IMR-90 (cell line): ENCODE measurements around the gene IFT81. TPM values are rescaled to one million over a fixed set of nuclear protein-coding genes. Genes with fewer than 3 reads are reported as not detected.

Source experiments
- ATAC-seq: fragments of 200-7000 bp; cut with Tn5 transposase; 2 replicates; pipeline ENCODE4 v1.9.1; 2020; ENCODE audit warnings: low read depth, mild to moderate bottlenecking, moderate library complexity
- BruUV-seq: library from RNA; stranded (reverse); fragments of 400-500 nt; replicated peaks from 2 replicates; lab custom pipeline; 2021; lab: Mats Ljungman, UMichigan
- CTCF ChIA-PET: fragments of 300-600 bp; formaldehyde crosslinking; extraction: SDS; loops from one replicate; lab custom pipeline; 2021; ENCODE audit warnings: antibody characterized with exemption; lab: Yijun Ruan, JAX
- POLR2A ChIA-PET: fragments of 300-600 bp; sonication (Branson Sonifier 250); formaldehyde crosslinking; loops from one replicate; lab custom pipeline; 2022; ENCODE audit warnings: antibody characterized with exemption; ENCODE audit not compliant: unreplicated experiment; lab: Charles Lee
- DNase-seq: peaks from one replicate; pipeline ENCODE4 v3.0.0; 2013
- H2AFZ ChIP-seq: replicated peaks from 2 replicates; pipeline ENCODE3; 2013; ENCODE audit warnings: low read length, mild to moderate bottlenecking; ENCODE audit not compliant: poor library complexity
- H2AK5ac ChIP-seq: 2 replicates; pipeline ENCODE4 v1.6.1; 2013; ENCODE audit warnings: low read depth, low read length, inconsistent platforms
- H2AK9ac ChIP-seq: replicated peaks from 2 replicates; pipeline ENCODE3; 2013; ENCODE audit warnings: mild to moderate bottlenecking, low read depth, low read length, moderate library complexity; ENCODE audit not compliant: poor library complexity
- H2BK120ac ChIP-seq: 2 replicates; pipeline ENCODE4 v1.6.1; 2013; ENCODE audit warnings: low read depth, low read length, inconsistent platforms
- H2BK15ac ChIP-seq: 3 replicates; pipeline ENCODE4 v1.6.1; 2013; ENCODE audit warnings: low read depth, low read length, inconsistent platforms
- H2BK20ac ChIP-seq: 2 replicates; pipeline ENCODE4 v1.6.1; 2013; ENCODE audit warnings: low read depth, mild to moderate bottlenecking, inconsistent platforms, low read length, moderate library complexity
- H2BK5ac ChIP-seq: 2 replicates; pipeline ENCODE4 v1.6.1; 2013; ENCODE audit warnings: mild to moderate bottlenecking, low read depth, low read length, inconsistent platforms; ENCODE audit not compliant: poor library complexity, severe bottlenecking
- H3K14ac ChIP-seq: replicated peaks from 2 replicates; pipeline ENCODE4 v1.6.1; 2013; ENCODE audit warnings: low read depth, low read length, inconsistent platforms
- H3K18ac ChIP-seq: 2 replicates; pipeline ENCODE4 v1.6.1; 2013; ENCODE audit warnings: low read depth, low read length, control low read depth
- H3K23ac ChIP-seq: 2 replicates; pipeline ENCODE4 v1.6.1; 2013; ENCODE audit warnings: low read depth, low read length, inconsistent platforms
- H3K27ac ChIP-seq: 2 replicates; pipeline ENCODE4 v1.5.1; 2013; ENCODE audit warnings: mild to moderate bottlenecking, control low read depth, low read length; ENCODE audit not compliant: insufficient read depth
- H3K27me3 ChIP-seq: 2 replicates; pipeline ENCODE4 v1.6.1; 2013; ENCODE audit warnings: low read length; ENCODE audit not compliant: control insufficient read depth, insufficient read depth
- H3K36me3 ChIP-seq: 2 replicates; pipeline ENCODE4 v1.6.1; 2013; ENCODE audit warnings: low read length, mixed read lengths; ENCODE audit not compliant: control insufficient read depth, insufficient read depth
- H3K4ac ChIP-seq: 2 replicates; pipeline ENCODE4 v1.6.1; 2013; ENCODE audit warnings: low read depth, low read length, inconsistent platforms
- H3K4me1 ChIP-seq: 2 replicates; pipeline ENCODE4 v1.6.1; 2013; ENCODE audit warnings: low read length, mixed read lengths; ENCODE audit not compliant: control insufficient read depth, insufficient read depth
- H3K4me2 ChIP-seq: 2 replicates; pipeline ENCODE4 v1.6.1; 2013; ENCODE audit warnings: low read depth, mild to moderate bottlenecking, control low read depth, low read length, moderate library complexity
- H3K4me3 ChIP-seq: 2 replicates; pipeline ENCODE4 v1.5.1; 2013; ENCODE audit warnings: low read depth, mild to moderate bottlenecking, control low read depth, low read length, moderate library complexity; ENCODE audit not compliant: insufficient read depth
- H3K56ac ChIP-seq: 2 replicates; pipeline ENCODE4 v1.6.1; 2013; ENCODE audit warnings: low read length, inconsistent platforms; ENCODE audit not compliant: insufficient read depth; ENCODE audit errors: extremely low read depth
- H3K79me1 ChIP-seq, 2 experiments: 2 replicates each; pipeline ENCODE4 v1.6.1; 2013; ENCODE audit warnings: low read length in 2 of 2, inconsistent platforms in 1 of 2, low read depth in 1 of 2
- H3K9ac ChIP-seq: 2 replicates; pipeline ENCODE4 v1.6.1; 2013; ENCODE audit warnings: low read depth, low read length, control low read depth
- H3K9me1 ChIP-seq: 2 replicates; pipeline ENCODE4 v1.6.1; 2013; ENCODE audit warnings: low read length, inconsistent platforms; ENCODE audit not compliant: insufficient read depth
- H3K9me3 ChIP-seq: 2 replicates; pipeline ENCODE4 v1.6.1; 2013; ENCODE audit warnings: low read length; ENCODE audit not compliant: control insufficient read depth, insufficient read depth
- H4K20me1 ChIP-seq: 2 replicates; pipeline ENCODE4 v1.6.1; 2013; ENCODE audit warnings: low read length, inconsistent platforms; ENCODE audit not compliant: insufficient read depth
- H4K5ac ChIP-seq: 2 replicates; pipeline ENCODE4 v1.6.1; 2013; ENCODE audit warnings: mild to moderate bottlenecking, low read depth, low read length, control low read depth
- H4K8ac ChIP-seq, 2 experiments: 2 replicates each; pipeline ENCODE4 v1.6.1; 2013; ENCODE audit warnings: low read depth in 2 of 2, low read length in 2 of 2, control low read depth in 1 of 2, inconsistent platforms in 1 of 2
- H4K91ac ChIP-seq: 2 replicates; pipeline ENCODE4 v1.6.1; 2013; ENCODE audit warnings: low read depth, low read length, inconsistent platforms; ENCODE audit not compliant: insufficient read depth
- CEBPB ChIP-seq: IDR thresholded peaks from 2 replicates; pipeline ENCODE4 v1.6.1; 2012; ENCODE audit warnings: low read depth, low read length, improper control_type of control experiment
- CTCF ChIP-seq: conservative IDR thresholded peaks from 2 replicates; pipeline ENCODE4 v1.5.1; 2012; ENCODE audit warnings: mild to moderate bottlenecking, low read depth, low read length, improper control_type of control experiment
- FOS ChIP-seq: fragments of 150-350 bp; IDR thresholded peaks from 2 replicates; pipeline ENCODE4 v1.6.1; 2016; ENCODE audit warnings: low read depth, low read length
- MAFK ChIP-seq: IDR thresholded peaks from 2 replicates; pipeline ENCODE4 v1.6.1; 2012; ENCODE audit warnings: low read depth, low read length, improper control_type of control experiment
- MAZ ChIP-seq: IDR thresholded peaks from 2 replicates; pipeline ENCODE4 v1.6.1; 2012; ENCODE audit warnings: low read depth, mild to moderate bottlenecking, low read length, improper control_type of control experiment, moderate library complexity, borderline replicate concordance
- MXI1 ChIP-seq: IDR thresholded peaks from 2 replicates; pipeline ENCODE4 v1.6.1; 2012; ENCODE audit warnings: low read depth, mild to moderate bottlenecking, low read length, moderate library complexity, borderline replicate concordance
- NFE2L2 ChIP-seq: fragments of 150-350 bp; IDR thresholded peaks from 2 replicates; pipeline ENCODE4 v1.6.1; 2016; ENCODE audit warnings: low read depth, mild to moderate bottlenecking, low read length
- POLR2A ChIP-seq: IDR thresholded peaks from 2 replicates; pipeline ENCODE4 v1.6.1; 2012; ENCODE audit warnings: mild to moderate bottlenecking, low read depth, low read length
- RCOR1 ChIP-seq: IDR thresholded peaks from 2 replicates; pipeline ENCODE4 v1.6.1; 2012; ENCODE audit warnings: mild to moderate bottlenecking, low read length, improper control_type of control experiment; ENCODE audit not compliant: insufficient replicate concordance
- RFX5 ChIP-seq: IDR thresholded peaks from 2 replicates; pipeline ENCODE4 v1.8.0; 2012; ENCODE audit warnings: low read depth, mild to moderate bottlenecking, low read length, moderate library complexity
- WGBS, 2 experiments: methylation state at CpG; one replicate each; pipeline versions ENCODE4 v1.1.5 to v1.1.7; 2013; ENCODE audit warnings: missing lambda C conversion rate in 2 of 2; ENCODE audit not compliant: insufficient read length in 1 of 2; ENCODE audit errors: extremely low coverage in 2 of 2; 5-methylcytosine and 5-hydroxymethylcytosine counted together
- dilution Hi-C: fragments of 300-500 bp; cut with HindIII; formaldehyde crosslinking; loops from one replicate; pipeline ENCODE4 v1.14.3; 2018; ENCODE audit warnings: low sequenced_read_pairs; ENCODE audit not compliant: unreplicated experiment
- in situ Hi-C: fragments of 300-500 bp; cut with MboI; formaldehyde crosslinking; loops from 3 replicates; pipeline ENCODE4 v1.14.3; 2019; ENCODE audit warnings: low sequenced_read_pairs, inconsistent platforms, mixed read lengths
- intact Hi-C: fragments of 100-400 bp; cut with micrococcal nuclease; formaldehyde crosslinking; loops from 2 replicates; pipeline ENCODE4 v1.10.0; 2022
- polyA plus RNA-seq, 3 experiments: library from polyadenylated mRNA; depleted of rRNA; stranded (reverse); fragments of >200 nt; gene quantifications; 2 replicates each; pipeline ENCODE4 v1.2.3, GENCODE V29; 2012; ENCODE audit warnings: low replicate concordance in 1 of 3
- total RNA-seq: library from RNA; depleted of rRNA; stranded (reverse); fragments of >200 nt; gene quantifications from 2 replicates; pipeline ENCODE4 v1.2.3, GENCODE V29; 2012

IFT81 gene
- total and polyA plus RNA-seq, 2 of the 4 experiments (the other 2 are of a cell fraction) = 6.1 to 8.1 TPM

- Histone ChIP-seq H2BK5ac (no peak overlapping the region), H3K23ac (no peak overlapping the region), H3K36me3 (0 out of 2 replicates have a peak, but pooled peaks cover 3% of the 10 kb centered on the region), H3K4me2 (no peak overlapping the region), H3K4ac (no peak overlapping the region), H2AK5ac (no peak overlapping the region), H3K27me3 (no peaks in the 10 kb centered on the region), H3K9me3 (no peaks in the 10 kb centered on the region), H2BK15ac (no peak overlapping the region), H2AK9ac (no peak overlapping the region), H2AFZ (no peak overlapping the region), H2BK120ac (no peak overlapping the region), H3K4me1 (peaks cover 15% of the 10 kb centered on the region; the same call in 1 of the 2 replicates), H3K79me1 (no peaks in the 10 kb centered on the region), H4K20me1 (no peaks in the 10 kb centered on the region), H4K5ac (no peak overlapping the region), H3K56ac (no peak overlapping the region), H3K14ac (no peak overlapping the region), H3K27ac (no peak overlapping the region), H3K18ac (no peak overlapping the region), H3K4me3 (no peak overlapping the region), H3K9me1 (peaks cover 10% of the 10 kb centered on the region), H4K91ac (no peak overlapping the region), H4K8ac (no peak overlapping the region), H3K9ac (no peak overlapping the region), H2BK20ac (no peak overlapping the region)
- DNase-seq = no peak
- no peak for ATAC-seq
- TF ChIP-seq CTCF (no peak), MXI1 (no peak), MAFK (no peak), POLR2A (no peak), NFE2L2 (no peak), RFX5 (no peak), RCOR1 (no peak), CEBPB (no peak), MAZ (no peak), FOS (no peak)
- intact Hi-C loops = no loop called here
- CTCF ChIA-PET = no interaction called here
- dilution Hi-C loops = no loop called here
- in situ Hi-C loops = no loop called here
- POLR2A ChIA-PET = interaction anchor here (0.5 kb wide), 1 partner anchor 38 kb away, joined by 5 read pairs; the partner anchor contains the start of gene ATP2A2
- no TSS peak for BruUV-seq
- no CpG with 5 or more reads among the region's 5 CpGs for WGBS, 2 experiments
Measured at GRCh38 chr12:110243227-110243626, 119.1 kb downstream of the IFT81 start.
